Peyer's patch (tissue), 4 donors: Measurements from ENCODE around the gene AFDN.

ENCODE experiments used
- CTCF ChIP-seq, 6 experiments: fragments of 450-650 bp in 4 of 6; fragments of 200-600 bp in 2 of 6; sonication (generic) in 1 of 6; IDR thresholded peaks; one replicate each; pipeline ENCODE4 v1.5.1; 2017 to 2019; ENCODE audit warnings: antibody characterized with exemption in 6 of 6, mild to moderate bottlenecking in 3 of 6, moderate library complexity in 1 of 6
- POLR2A ChIP-seq, 2 donors: fragments of 450-650 bp; IDR thresholded peaks; one replicate each; pipeline ENCODE4 v1.5.1; 2017; ENCODE audit warnings: antibody characterized with exemption in 2 of 2, mild to moderate bottlenecking in 2 of 2, moderate library complexity in 2 of 2

GRCh38 chr6:167795874-167796191 lies 30.9 kb upstream of the AFDN start:
- TF ChIP-seq POLR2A (IDR thresholded peaks at IDR 0.05) (no peak), CTCF (IDR thresholded peaks at IDR 0.05) (no peak)
